Lower leg skin (tissue), 4 donors: ENCODE measurements around the gene GPC6. TPM values are rescaled to one million over a fixed set of nuclear protein-coding genes. Genes with fewer than 3 reads are reported as not detected.

Experiments used
- DNase-seq, 2 donors: peaks; one replicate each; pipeline ENCODE4 v3.0.0-alpha.2; 2019; ENCODE audit warnings: low spot score in 2 of 2
- H3K4me3 ChIP-seq: fragments of 200-600 bp; sonication (generic); 2 replicates; pipeline ENCODE4 v1.5.1; 2017; ENCODE audit warnings: mild to moderate bottlenecking, low read depth; ENCODE audit not compliant: poor library complexity, severe bottlenecking
- CTCF ChIP-seq, 3 donors: fragments of 450-650 bp; IDR thresholded peaks; one replicate each; pipeline ENCODE4 v1.5.1; 2016; ENCODE audit warnings: antibody characterized with exemption in 3 of 3, mild to moderate bottlenecking in 3 of 3, moderate library complexity in 2 of 3
- POLR2A ChIP-seq, 2 donors: fragments of 450-650 bp; IDR thresholded peaks; one replicate each; pipeline ENCODE4 v1.6.1; 2016 to 2017; ENCODE audit warnings: antibody characterized with exemption in 2 of 2, mild to moderate bottlenecking in 1 of 2, moderate library complexity in 1 of 2
- WGBS, 2 donors: methylation state at CpG; one replicate each; pipeline ENCODE4 v1.1.5; 2018; 5-methylcytosine and 5-hydroxymethylcytosine counted together
- intact Hi-C: fragments of 100-400 bp; cut with DNase I; formaldehyde crosslinking; loops from one replicate; pipeline ENCODE4 v1.15.0; 2023; ENCODE audit warnings: low total_unique reads
- total RNA-seq, 4 donors: library from RNA; depleted of rRNA; stranded (reverse); fragments of >200 nt; gene quantifications; one replicate each; pipeline ENCODE4 v1.1.0, GENCODE V29; 2016

Gene GPC6
- total RNA-seq, 4 donors from 2014 or later: 1.4 to 5.2 (median 2.5) TPM

- no peak for TF ChIP-seq POLR2A (IDR thresholded peaks at IDR 0.05)
- TF ChIP-seq CTCF (IDR thresholded peaks at IDR 0.05): no peak
- no peak overlapping the region for H3K4me3 ChIP-seq
- intact Hi-C loops: no loop called here
- no peak for DNase-seq
- WGBS, 2 donors: 15 to 20% methylated on average over 5 of the region's 5 CpGs
Measured at GRCh38 chr13:93226065-93226622, 463 bp upstream of the GPC6 start.

GRCh38 chr13:93227280-93227877 lies 772 bp downstream of the GPC6 start:
- TF ChIP-seq POLR2A (IDR thresholded peaks at IDR 0.05) (no peak), CTCF (IDR thresholded peaks at IDR 0.05) (no peak)
- DNase-seq: no peak
- intact Hi-C loops: no loop called here
- WGBS, 2 donors: 0 to 1% methylated on average over 27 to 29 of the region's 55 CpGs
- H3K4me3 ChIP-seq: peak overlapping the region; percentile 26

GRCh38 chr13:93227878-93228642 lies 1.5 kb downstream of the GPC6 start:
- TF ChIP-seq POLR2A (IDR thresholded peaks at IDR 0.05): no peak
- TF ChIP-seq CTCF (IDR thresholded peaks at IDR 0.05): no peak
- intact Hi-C loops: no loop called here
- peak in 1 of 2 donors; percentile 89 for DNase-seq
- WGBS, 2 donors: 1% methylated on average over 22 to 39 of the region's 62 CpGs
- peak overlapping the region; percentile 26 for H3K4me3 ChIP-seq

- H3K4me3 ChIP-seq: peak overlapping the region; percentile 26
- no peak for DNase-seq
- WGBS, 2 donors: 2 to 4% methylated on average over 9 of the region's 9 CpGs
- no peak for TF ChIP-seq POLR2A (IDR thresholded peaks at IDR 0.05)
- no peak for TF ChIP-seq CTCF (IDR thresholded peaks at IDR 0.05)
- intact Hi-C loops: no loop called here
Measured at GRCh38 chr13:93228643-93228937, 2.0 kb downstream of the GPC6 start.

- no peak for DNase-seq
- TF ChIP-seq CTCF (IDR thresholded peaks at IDR 0.05) (no peak), POLR2A (IDR thresholded peaks at IDR 0.05) (no peak)
- H3K4me3 ChIP-seq: no peak overlapping the region
- intact Hi-C loops: no loop called here
Measured at GRCh38 chr13:93230261-93230855, 3.8 kb downstream of the GPC6 start.
